Stimulated activated CD8-positive, alpha-beta memory T cell treated with anti-CD3 and anti-CD28 coated beads, Interleukin-12 subunit alpha, Interleukin-12 subunit beta, amount 100 ng/mL, for 1 hour (primary cell): Measurements from ENCODE around the gene SDF2.
"Not testable (repeated sequence)": the region's sequence is repeated elsewhere in the genome, so short reads cannot be mapped to it uniquely, and the experiment has no call there.

Experiments used
- DNase-seq: peaks from one replicate; pipeline ENCODE4 v3.0.0-alpha.2; 2020; ENCODE audit warnings: low read depth

Gene SDF2

GRCh38 chr17:28626818-28627217 lies 34.9 kb downstream of the SDF2 start:
- no peak for DNase-seq

GRCh38 chr17:28624148-28624547 lies 37.6 kb downstream of the SDF2 start:
- no peak for DNase-seq

- DNase-seq, result no peak
These were observed 38.0 kb downstream of the SDF2 start for GRCh38 chr17:28623696-28624095.

- DNase-seq, result no peak
These were observed 39.5 kb downstream of the SDF2 start for GRCh38 chr17:28622186-28622585.

GRCh38 chr17:28620010-28620409 lies 41.7 kb downstream of the SDF2 start:
- no peak for DNase-seq

GRCh38 chr17:28618464-28618863 lies 43.2 kb downstream of the SDF2 start:
- no peak for DNase-seq

GRCh38 chr17:28616281-28616680 lies 45.4 kb downstream of the SDF2 start:
- DNase-seq, result no peak

DNA sequence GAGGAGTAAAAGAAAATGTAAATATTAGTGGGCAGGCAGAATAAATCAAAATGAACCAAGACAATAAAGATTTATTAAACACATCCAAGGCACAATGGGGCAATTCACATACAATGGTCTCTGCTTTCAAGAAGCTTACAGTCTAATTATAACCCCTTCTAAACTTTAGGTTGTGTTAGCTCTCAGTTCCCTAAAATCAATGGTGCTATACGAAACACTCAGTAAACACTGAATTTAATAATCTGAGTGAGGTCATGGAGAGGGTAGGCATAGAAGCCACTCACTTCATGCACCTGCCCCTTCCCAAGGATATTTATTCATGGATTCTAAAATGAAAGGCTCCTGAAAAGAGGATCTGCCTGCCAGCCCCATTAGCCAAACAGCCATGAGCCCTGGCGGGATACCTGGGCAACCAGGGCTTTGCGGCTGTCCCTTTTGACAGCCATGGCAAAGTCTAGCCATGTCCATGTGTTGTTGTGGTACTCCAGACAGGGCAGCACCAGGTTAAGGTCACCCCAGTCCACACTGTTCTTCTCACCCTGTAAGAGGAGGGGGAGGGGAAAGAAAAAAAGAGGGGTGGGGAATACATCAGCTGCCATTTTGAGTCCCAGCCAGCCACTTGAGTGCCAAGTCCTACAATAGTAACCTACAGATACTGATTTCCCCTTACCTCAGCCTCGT lies 46.3 kb downstream of the SDF2 start:
- no peak for DNase-seq

GRCh38 chr17:28613931-28614381 lies 47.8 kb downstream of the SDF2 start, which contains the start of gene RSKR:
TSS of gene RSKR (minus strand) at chr17:28614185. CDS start at chr17:28614161, 24 bp downstream.
- no peak for DNase-seq

GRCh38 chr17:28612936-28613872 lies 48.5 kb downstream of the SDF2 start:
- peak; percentile 20 for DNase-seq

DNA sequence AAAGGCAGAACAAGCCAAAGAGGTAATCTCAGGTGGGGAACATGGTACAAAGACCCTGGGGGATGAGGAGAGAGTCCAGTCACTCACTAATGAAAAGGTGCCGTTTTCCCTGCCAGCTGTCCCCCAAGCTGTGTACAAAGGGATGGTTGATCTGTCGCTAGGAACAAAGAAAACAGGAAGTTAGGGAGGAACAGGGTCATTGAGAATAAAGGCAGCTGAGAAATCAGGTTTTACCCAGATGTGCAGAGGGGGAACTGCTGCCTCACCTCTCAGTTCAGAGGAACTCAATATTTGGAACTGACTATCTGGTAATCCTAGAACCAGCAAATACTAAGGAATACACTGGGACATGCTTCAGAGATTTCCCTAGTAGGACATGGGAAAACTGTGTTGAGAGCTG lies 49.2 kb downstream of the SDF2 start:
- DNase-seq, result no peak

GRCh38 chr17:28610376-28610775 lies 51.3 kb downstream of the SDF2 start:
- DNase-seq, result no peak

DNA sequence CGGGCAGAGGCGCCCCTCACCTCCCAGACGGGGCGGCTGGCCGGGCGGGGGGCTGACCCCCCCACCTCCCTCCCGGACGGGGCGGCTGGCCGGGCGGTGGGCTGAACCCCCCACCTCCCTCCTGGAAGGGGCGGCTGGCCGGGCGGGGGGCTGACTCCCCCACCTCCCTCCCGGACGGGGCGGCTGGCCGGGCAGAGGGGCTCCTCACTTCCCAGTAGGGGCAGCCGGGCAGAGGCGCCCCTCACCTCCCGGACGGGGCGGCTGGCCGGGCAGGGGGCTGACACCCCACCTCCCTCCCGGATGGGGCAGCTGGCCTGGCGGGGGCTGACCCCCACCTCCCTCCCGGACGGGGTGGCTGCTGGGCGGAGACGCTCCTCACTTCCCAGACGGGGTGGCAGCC lies 57.7 kb downstream of the SDF2 start:
- DNase-seq, result not testable (repeated sequence)

DNA sequence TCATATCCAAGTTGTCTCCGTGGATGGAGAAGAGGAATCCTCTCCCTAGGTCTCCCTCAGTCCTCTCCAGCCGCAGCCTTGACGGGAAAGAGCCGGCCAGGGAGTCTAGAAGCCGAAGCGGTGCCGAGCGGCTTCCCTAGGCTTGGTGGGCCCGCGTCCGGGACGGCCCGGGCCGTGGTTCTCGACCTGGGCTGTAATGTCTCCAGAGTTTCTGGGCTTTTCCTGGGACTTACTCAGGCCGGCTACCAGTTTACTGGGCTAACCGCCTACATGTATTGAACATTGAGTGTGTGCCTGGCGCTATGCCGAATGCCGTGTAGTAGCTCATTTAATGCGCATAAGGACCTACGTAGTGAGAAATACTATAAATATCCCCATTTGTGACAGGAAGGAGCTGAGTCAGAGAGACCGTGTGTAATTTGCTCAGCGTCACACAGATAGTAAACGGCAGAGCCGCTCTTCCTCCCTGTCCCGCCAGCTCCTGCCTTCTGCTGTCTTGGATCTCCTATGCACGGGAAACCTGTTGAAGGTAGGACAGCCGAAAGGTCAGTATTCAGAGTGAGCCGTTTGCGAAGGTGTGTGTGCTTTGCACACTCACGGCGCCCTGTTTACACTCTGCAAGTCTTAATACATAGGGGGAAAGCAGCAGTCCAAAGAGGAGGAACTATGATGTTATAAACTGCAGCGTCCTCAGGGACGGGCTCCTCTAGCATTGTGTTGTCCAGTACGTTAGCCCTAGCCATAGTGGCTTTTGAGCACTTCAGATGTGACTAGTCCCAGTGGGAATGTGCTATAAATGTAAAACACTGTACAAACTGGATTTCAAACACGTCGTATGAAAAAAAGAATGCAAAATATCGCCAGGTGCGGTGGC lies 62.2 kb downstream of the SDF2 start:
- peak; percentile 39 for DNase-seq

- DNase-seq, result peak; percentile 89
These were observed 62.9 kb downstream of the SDF2 start, which contains the start of gene SPAG5 for GRCh38 chr17:28598799-28599310. TSS of gene SPAG5 (minus strand) at chr17:28599025. CDS start at chr17:28598946, 79 bp downstream.

- no peak for DNase-seq
These were observed 63.3 kb downstream of the SDF2 start for GRCh38 chr17:28598389-28598788.
